B cell (primary cell): ENCODE measurements around the gene IFNG-AS1.

ENCODE experiments used
- CTCF ChIP-seq: fragments of 200-600 bp; IDR thresholded peaks from one replicate; pipeline ENCODE4 v1.8.0; 2022; ENCODE audit warnings: antibody characterized with exemption, mild to moderate bottlenecking
- EZH2 ChIP-seq: IDR thresholded peaks from 2 replicates; pipeline ENCODE4 v1.6.1; 2012; ENCODE audit warnings: borderline replicate concordance, low read depth, mild to moderate bottlenecking, moderate library complexity, low read length; ENCODE audit not compliant: insufficient read depth, poor library complexity, severe bottlenecking

- no peak for TF ChIP-seq CTCF
- TF ChIP-seq EZH2 = no peak
These were observed 2.6 kb upstream of the IFNG-AS1 start for GRCh38 chr12:67986632-67987031.
